Activated T-helper 9 cell treated with anti-CD3 and anti-CD28 coated beads, Interleukin-2, amount 50 U/mL, for 16 hours (primary cell): Measurements from ENCODE around the gene TRIM41.
"Not testable (repeated sequence)": the region's sequence is repeated elsewhere in the genome, so short reads cannot be mapped to it uniquely, and the experiment has no call there.

Experiments used
- DNase-seq: peaks from one replicate; pipeline ENCODE4 v3.0.0-alpha.2; 2020; ENCODE audit warnings: low read depth

TRIM41 gene

DNA sequence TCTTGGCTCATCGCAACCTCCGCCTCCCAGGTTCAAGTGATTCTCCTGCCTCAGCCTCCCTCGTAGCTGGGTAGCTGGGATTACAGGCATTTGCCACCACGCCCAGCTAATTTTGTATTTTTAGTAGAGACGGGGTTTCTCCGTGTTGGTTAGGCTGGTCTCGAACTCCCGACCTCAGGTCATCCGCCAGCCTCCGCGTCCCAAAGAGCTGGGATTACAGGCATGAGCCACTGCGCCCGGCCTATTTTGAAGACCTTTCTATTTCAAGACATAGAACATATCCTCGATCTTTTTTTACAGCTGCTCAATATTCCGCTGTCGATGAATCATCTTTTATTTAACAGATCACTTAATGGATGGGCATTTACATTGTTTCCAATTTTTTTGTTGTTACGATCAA, 12.4 kb upstream of the TRIM41 start:
- DNase-seq, result not testable (repeated sequence)

DNA sequence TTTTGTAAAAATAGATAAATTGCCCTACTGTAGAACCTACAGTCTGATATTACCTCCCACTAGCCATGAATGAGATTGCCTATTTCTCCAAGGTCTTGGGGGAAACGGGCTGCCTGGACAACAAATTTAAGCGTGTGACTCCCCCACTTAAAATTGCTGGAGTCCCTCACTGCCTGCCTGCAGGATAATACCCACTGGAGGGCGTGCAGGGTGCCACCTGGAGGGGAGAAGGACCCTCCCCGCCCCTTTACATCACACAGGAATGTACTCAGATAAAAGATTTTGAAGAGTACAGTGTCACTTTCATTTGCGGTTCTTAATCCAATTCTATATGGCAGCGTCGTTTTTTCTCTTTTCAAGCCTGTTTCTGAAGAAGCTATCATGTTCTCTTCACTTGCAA, 11.9 kb upstream of the TRIM41 start:
- DNase-seq, result no peak

DNA sequence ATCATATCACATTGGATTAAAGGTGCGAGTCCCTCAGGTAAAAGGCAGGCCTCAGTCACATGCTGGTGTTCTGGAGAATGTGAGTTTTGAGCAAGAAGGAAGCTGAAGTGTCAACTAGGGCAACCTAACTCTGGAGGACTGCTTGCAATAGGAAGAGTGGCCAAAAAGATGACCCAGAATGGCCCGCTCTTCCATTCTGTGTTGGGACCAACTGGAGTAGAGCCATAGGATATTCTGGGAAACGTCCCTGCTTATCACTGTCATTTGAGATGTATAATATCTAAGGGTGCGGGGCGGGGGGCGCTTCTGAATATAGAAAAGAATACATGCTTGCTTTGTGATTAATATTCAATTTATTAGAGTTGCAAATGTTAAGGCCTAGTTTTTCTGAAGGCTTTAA, 11.0 kb upstream of the TRIM41 start:
- DNase-seq, result no peak

DNA sequence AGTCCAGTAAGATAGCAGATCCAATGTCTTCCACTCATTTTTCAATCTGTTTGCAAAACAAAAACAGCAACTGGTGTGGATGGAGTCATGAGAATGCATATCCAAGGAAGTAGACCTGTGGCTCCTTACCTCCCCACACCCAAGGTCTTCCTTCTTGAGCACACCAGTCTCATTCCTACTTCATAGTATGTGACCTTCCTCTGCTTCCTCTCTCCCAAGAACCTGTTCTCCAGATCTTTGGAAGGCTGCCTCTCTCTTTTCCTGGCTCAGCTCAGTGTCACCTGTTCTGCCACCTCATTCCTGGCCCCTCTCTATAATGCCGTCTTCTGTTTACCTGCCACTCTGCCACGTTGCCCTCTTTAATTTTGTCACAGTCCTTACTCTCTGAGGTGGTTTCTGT, 10.1 kb upstream of the TRIM41 start:
- no peak for DNase-seq

DNA sequence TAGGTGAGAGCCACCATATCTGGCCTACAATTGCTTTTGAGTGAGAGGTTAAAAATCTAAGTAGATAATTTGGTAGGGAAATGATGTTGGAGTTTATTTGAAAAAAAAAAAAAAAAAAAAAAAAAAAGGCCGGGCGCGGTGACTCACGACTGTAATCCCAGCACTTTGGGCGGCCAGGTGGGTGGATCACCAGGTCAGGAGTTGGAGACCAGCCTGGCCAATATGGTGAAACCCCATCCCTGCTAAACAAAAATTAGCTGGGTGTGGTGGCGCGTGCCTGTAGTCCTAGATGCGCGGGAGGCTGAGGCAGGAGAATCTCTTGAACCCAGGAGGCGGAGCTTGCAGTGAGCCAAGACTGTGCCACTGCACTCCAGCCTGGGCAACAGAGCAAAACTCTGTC, 8.8 kb upstream of the TRIM41 start:
- DNase-seq, result not testable (repeated sequence)

DNA sequence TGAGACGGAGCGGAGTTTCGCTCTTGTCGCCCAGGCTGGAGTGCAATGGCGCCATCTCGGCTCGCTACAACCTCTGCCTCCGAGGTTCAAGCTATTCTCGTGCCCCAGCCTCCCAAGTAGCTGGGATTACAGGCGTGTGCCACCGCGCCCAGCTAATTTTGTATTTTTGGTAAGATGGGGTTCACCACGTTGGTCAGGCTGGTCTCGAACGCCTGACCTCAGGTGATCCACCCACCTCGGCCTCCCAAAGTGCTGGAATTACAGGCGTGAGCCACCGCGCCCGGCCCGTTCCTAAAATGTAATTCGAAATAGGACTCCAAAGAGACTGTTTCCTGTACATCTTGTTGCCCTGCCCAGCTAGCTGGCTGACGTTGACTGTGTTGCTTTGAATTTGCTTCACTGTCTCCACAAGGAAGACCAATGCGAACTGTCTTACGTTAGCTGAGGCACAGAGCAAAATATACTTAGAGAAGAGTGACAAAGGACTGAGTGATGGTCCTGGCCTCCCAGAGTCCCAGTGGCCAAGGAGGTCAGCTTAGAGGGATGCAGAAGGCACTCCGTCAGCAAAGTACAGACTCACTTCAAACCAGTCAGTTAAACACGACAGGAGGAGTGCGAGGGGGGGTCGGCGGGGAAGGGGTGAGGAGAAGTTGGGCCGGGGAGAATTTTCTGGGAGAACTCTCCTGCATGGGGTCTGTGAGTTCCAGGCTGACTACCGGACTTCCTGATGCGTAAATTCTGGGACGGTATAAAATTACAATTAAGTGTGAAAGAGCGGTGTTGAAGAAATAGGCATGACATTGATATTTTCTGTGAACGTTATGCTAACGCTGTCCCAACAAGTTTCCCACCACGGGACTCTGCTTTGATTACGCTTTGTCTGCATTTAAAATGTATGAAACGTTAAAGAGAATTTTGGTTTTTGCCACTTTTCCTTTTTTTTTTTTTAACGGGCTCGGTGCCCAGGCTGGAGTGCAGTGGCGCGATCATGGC, 6.8 kb upstream of the TRIM41 start:
- no peak for DNase-seq

DNA sequence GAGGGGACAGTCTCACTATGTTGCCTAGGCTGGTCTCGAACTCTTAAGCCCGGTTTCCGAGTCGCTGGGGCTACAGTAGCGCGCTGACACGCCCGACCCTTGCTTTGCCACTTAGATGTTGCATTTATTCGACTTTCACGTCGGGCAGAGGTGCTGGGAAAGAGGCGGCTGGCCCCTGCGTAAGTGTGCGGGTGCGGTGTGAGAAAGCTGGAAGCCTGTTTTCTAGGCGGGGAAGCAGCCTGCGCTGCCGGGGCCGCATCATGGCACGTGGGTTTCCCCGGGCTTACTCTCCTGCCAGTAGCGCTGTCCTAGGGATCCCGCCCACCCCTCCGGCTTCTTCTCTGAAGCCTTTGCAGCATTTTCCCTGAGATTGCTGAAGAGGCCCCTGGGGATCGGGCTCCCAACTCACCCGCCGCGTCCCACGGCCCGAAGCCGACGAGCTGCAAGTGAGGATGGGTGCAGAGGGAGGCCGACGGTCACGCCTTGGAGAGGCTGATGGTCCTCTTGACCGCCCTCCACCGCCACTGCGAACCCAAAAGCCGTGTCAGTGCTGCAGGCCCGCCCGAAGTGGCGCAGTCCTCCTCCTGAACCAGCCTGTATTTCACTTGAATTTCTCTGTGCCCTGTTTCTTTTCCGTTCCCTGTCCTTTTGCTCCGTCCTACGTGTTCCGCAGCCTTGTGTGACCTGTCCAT, 5.8 kb upstream of the TRIM41 start:
- peak; percentile 45 for DNase-seq

DNA sequence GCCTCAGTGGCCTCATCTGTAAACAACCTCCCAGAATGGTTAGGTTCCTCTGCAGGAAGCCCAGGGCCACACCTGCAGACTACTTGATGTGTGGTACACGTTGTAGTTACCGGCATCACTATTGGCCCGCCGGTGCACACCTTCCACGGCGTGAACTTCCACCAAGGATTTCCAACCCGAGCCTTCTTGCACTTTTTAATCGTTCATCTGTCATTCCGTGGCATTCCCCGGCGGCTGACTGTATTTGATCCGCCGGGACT, 5.3 kb upstream of the TRIM41 start:
- DNase-seq, result no peak

DNA sequence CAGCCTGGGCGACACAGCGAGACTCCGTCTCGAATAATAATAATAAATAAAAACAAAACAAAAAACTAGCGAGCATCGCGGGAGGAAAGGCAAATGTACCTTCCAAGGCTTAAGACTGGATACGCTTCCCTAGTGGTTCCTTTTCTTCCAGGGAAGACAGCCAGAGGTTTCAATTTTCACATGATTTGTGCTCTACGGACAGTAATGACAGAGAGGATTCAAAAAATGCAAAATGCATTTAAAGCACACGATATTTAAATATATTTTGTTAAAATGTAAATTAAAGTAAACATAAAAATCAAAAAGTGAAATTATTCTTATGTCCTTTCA, 4.3 kb upstream of the TRIM41 start:
- no peak for DNase-seq

DNA sequence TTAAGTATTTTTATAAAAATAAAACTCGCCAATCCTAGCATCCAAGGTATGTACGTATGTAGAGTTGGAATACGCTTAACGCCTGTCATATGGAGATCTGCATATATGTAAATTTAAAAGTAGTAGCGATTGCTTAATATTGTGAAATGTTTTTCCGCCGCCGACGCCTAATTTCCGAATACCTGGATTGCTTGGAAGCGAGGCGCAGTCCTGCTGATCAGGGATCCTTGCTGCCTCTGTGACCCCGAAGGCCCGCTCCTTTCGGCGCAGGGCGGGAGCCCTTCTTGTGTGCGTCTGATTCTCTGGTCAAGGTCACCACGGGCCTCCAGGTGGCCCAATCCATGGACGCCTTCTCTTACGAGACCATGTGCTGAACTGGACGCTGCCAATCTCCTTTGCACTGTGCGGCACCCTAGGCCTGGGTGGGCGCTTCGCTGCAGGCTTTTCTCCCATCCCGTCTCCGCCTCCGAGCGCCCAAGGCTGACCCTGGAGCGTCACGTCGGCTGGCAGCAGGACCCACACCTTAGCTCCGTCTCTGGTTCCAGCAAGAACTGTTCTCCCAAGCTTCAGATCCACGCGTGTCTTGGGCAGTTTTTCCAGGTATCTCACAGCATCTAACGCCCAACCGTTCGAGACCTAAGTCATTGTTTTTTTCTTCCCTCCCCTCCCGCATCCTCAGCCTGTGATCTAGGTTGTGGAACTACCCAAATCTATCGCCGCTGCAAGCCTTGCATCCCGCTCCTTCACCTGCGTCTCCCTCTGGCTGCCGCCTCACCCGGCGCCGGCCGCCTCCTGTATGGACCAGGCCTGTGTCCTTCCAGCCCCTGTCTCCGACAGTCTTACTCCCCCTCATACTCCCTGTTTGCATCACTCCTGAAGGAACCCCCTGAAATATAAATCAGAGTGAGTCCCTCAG, 3.6 kb upstream of the TRIM41 start:
- no peak for DNase-seq

DNA sequence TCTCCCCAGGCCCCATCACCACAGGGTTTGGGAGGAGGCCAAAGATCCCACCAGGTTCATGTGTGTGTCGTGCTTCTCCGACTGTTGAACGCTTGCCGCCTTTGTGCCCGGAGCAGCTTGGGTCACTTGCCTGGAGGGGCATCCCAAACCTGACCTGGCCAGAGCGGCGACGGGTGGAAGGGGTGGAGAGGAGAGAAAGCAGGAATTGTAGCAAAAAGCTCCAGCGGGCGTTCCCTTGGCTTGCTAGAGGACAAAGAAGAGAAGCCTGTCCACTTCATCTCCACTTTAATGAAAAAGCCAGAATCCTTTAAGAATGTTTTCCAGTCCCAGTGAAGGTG, 2.9 kb upstream of the TRIM41 start:
- no peak for DNase-seq

DNA sequence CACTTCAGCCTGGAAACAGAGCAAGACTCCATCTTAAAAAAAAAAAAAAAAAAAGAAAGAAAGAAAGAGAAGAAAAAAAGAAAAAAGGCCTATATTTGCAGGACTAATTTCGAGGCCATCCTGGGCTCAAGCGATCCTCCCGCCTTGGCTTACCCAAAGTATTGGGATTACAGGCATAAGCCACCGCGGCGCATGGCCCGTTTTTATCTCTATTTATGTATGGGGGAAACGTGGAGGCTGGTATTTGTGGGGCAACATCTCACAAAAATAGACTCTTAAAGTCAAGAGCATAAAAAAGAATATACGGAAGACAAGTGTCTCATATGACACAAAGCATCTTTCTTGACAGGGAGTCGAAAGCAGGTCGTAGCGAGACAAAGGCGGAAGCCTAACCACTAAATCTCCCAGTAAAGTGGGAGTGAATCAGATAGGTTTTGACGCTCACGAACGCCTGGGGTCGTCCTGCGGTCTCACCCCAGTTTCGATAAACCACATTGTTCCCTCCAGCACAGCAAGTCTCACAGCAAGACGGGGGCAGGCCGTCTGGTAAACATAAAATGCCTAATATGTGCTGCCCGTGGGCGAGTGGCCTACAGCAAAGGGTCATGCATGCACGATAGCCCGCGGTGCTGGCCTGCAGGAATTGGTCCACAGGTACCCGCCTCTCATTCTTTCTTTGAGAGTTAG, 1.8 kb upstream of the TRIM41 start:
- DNase-seq, result no peak

DNA sequence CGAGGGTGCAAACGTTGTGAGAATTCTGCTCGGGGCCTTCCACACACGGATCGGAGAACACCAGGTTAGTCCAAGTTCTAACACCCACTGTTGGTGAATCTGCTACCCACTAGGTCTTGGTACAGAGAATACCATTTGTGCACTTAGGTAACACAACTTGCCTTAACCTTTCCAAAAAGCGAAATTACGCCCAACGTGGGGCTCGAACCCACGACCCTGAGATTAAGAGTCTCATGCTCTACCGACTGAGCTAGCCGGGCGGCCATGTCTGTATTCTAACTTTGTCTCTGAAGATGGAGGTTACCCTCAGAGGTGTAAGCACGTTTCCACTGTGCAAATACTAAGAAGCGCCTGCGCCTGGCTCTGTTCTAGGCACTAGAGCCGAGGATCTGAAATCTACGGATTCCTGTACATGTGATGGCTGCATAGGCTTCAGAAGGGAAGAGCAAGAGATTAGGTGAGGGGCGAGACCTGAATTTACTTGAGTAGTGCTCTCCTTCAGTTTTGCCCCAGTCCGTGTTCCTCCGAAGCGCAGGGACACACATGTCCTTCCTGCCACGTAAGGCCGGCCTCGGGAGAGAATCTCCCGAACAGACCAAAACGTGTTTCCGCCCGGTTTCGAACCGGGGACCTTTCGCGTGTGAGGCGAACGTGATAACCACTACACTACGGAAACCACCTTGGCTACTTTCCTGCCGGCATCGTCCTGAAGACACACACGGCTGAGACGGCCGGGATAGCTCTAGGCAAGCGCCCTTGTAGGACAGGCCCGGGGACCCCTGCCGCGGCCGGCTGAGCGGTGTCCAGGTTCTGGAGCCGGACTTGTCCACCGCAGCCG, 1.1 kb upstream of the TRIM41 start:
- DNase-seq, result peak; percentile 92

DNA sequence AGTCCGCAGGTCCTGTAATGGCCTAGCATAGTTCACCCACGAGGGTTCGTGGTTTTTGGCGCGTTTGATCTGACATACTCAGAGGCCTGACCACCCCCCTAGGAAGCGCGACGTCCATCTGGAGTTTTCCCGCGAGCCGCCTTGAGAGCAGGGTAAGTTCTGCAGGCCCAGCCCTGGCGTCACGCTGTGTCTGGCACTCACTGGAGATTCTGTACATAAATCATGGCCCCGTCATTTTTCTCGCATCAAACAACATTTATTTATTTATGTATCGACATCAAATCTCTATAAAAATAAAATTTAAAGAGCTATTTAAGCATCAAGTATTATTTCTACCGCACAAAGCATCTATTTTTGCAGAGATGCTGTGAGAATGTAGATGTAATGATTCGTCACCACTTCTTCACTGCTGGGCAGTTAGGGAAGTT, 437 bp upstream of the TRIM41 start:
- DNase-seq, result no peak

DNA sequence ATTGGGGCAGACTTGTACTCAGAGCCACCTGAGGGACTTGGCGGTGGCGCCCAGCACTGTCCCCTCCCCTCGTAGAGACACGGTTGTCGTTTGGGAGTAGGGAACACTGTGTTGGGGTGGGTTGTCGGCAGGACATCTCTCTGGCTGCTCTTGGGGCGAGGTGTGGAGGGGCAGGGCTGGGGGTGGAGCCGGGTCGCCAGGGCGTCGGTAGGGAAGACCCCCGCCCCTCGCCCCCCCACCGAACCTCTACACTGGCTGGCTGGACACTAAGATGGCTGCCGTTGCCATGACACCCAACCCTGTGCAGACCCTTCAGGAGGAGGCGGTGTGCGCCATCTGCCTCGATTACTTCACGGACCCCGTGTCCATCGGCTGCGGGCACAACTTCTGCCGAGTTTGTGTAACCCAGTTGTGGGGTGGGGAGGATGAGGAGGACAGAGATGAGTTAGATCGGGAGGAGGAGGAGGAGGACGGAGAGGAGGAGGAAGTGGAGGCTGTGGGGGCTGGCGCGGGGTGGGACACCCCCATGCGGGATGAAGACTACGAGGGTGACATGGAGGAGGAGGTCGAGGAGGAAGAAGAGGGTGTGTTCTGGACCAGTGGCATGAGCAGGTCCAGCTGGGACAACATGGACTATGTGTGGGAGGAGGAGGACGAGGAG, 778 bp downstream of the TRIM41 start:
- no peak for DNase-seq

DNA sequence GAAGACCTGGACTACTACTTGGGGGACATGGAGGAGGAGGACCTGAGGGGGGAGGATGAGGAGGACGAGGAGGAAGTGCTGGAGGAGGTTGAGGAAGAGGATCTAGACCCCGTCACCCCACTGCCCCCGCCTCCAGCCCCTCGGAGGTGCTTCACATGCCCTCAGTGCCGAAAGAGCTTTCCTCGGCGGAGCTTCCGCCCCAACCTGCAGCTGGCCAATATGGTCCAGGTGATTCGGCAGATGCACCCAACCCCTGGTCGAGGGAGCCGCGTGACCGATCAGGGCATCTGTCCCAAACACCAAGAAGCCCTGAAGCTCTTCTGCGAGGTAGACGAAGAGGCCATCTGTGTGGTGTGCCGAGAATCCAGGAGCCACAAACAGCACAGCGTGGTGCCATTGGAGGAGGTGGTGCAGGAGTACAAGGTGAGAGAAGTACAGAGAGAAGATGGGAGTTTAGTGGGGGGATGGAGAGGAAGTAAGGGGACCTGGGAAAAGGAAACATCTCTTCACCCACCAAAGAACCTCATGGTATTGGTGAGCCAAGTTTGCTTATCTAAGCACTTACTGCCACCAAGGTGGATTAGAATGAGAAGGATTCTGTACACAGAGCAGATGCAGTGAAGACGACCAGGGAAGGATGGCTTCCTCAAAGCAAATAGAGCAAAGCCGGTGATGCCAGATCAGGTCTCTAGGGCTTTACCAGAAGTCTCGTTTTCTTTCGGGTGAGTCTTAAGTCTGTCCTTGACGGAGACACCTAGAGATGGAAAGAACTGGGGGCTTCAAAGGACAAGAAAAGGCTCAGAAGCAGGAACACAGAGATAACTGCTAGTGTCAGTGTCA, 1.5 kb downstream of the TRIM41 start:
- DNase-seq, result no peak

DNA sequence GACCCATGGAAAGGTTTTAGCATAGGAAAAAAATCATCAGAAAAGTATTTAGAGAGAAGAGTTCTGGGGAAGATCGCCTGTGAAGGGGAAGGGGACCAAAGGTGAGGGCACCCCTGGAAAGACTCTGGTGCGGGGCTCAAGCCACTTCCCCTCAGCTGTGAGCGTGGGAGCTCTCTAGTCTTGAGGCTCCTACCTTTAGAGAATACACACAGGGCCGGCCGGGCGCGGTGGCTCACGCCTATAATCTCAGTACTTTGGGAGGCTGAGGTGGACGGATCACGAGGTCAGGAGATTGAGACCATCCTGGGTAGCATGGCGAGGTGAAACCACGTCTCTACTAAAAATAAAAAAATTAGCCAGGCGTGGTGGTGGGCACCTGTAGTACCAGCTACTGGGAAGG, 6.9 kb downstream of the TRIM41 start:
- DNase-seq, result no peak

DNA sequence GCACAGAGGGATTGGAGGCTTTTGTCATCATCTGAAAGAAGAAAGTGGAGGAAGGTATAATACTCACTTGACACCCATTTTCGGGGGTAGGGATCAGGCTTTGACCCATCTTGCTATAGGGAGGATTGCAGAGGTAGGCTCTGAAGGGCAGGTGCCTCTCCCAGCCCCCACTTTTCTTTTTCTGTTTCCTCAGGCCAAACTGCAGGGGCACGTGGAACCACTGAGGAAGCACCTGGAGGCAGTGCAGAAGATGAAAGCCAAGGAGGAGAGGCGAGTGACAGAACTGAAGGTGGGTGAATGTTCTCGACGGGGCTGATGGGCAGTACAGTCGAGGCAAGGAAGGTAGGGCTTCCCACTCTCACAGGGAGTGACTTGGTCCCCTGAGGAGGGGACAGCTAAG, 7.5 kb downstream of the TRIM41 start:
- DNase-seq, result no peak

DNA sequence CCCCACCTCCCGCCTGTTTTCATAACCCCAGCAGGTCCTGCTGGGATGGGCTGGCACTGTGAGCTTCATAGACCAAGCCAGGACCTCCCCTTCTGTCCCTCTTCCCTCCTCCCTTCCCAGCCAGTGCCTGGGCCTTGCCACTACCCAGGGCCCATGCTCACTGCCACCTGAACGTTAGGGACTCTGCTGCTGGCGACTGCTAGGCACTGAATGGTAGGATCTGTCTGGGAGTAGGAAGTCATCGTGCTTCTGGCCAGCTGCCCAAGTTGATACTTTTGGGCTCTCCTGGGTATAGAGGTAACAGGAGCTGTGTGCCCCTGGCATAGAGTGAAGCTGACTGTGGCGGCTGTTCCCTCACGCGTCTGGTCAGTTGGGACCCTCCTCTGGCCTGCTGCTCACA, 8.4 kb downstream of the TRIM41 start:
- no peak for DNase-seq

DNA sequence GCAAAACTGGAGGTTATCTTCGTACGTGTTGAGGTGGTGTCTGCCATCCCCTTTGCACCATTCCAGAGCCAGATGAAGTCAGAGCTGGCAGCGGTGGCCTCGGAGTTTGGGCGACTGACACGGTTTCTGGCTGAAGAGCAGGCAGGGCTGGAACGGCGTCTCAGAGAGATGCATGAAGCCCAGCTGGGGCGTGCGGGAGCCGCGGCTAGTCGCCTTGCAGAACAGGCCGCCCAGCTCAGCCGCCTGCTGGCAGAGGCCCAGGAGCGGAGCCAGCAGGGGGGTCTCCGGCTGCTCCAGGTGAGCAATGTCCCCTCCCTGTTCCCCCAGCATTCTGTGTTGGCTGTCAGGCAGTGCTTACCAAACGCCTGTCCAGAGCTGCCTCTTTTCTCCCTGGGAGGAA, 9.5 kb downstream of the TRIM41 start:
- no peak for DNase-seq
